HepG2 (cell line): ENCODE measurements around the gene EPS8.

Experiments
- CTCF ChIP-seq: sonication (generic); formaldehyde crosslinking; IDR thresholded peaks from 2 replicates; pipeline ENCODE4 v1.5.0; 2020; ENCODE audit warnings: mild to moderate bottlenecking, missing genetic modification reagents, moderate library complexity
- FOXC1 ChIP-seq: sonication (generic); formaldehyde crosslinking; IDR thresholded peaks from 2 replicates; pipeline ENCODE4 v1.8.0; 2022; ENCODE audit warnings: mild to moderate bottlenecking, missing genetic modification reagents, borderline replicate concordance
- GABPA ChIP-seq, 2 experiments: IDR thresholded peaks; 2 replicates each; pipeline ENCODE4 v1.6.1; 2011 to 2016; ENCODE audit warnings: low read depth in 2 of 2, low read length in 1 of 2, missing biosample characterization in 1 of 2, missing genetic modification characterization in 1 of 2
- PBX3 ChIP-seq: sonication (generic); formaldehyde crosslinking; IDR thresholded peaks from 2 replicates; pipeline ENCODE4 v1.8.1; 2023; ENCODE audit warnings: missing genetic modification reagents, inconsistent platforms, borderline replicate concordance
- TBP ChIP-seq: sonication (generic); formaldehyde crosslinking; IDR thresholded peaks from 2 replicates; pipeline ENCODE4 v1.5.0; 2020; ENCODE audit warnings: missing genetic modification reagents
- ZBTB49 ChIP-seq: sonication (generic); formaldehyde crosslinking; IDR thresholded peaks from 2 replicates; pipeline ENCODE4 v1.4.0; 2020; ENCODE audit warnings: missing genetic modification reagents, borderline replicate concordance

GRCh38 chr12:15721316-15722115 lies 67.7 kb downstream of the EPS8 start:
- no peak for TF ChIP-seq FOXC1
- no peak for TF ChIP-seq TBP
- TF ChIP-seq PBX3 (CRISPR knock-in tag) = no peak
- no peak for TF ChIP-seq CTCF (CRISPR knock-in tag)
- TF ChIP-seq GABPA (IDR thresholded peaks at IDR 0.05; ENCODE audit: low read depth, low read length) = no peak
- TF ChIP-seq GABPA (CRISPR knock-in tag; IDR thresholded peaks at IDR 0.05; ENCODE audit: low read depth) = no peak
- TF ChIP-seq ZBTB49 = no peak
